NCI-H1436 (cell line): Measurements from ENCODE around the gene FAM200A.
A peak's percentile ranks its signal among the peaks of the same experiment; 100 is the strongest.
"Not testable (repeated sequence)": the region's sequence is repeated elsewhere in the genome, so short reads cannot be mapped to it uniquely, and the experiment has no call there.

Source experiments
- DNase-seq: peaks from one replicate; lab custom pipeline; 2025; lab: John Stamatoyannopoulos, UW

Gene FAM200A

DNA sequence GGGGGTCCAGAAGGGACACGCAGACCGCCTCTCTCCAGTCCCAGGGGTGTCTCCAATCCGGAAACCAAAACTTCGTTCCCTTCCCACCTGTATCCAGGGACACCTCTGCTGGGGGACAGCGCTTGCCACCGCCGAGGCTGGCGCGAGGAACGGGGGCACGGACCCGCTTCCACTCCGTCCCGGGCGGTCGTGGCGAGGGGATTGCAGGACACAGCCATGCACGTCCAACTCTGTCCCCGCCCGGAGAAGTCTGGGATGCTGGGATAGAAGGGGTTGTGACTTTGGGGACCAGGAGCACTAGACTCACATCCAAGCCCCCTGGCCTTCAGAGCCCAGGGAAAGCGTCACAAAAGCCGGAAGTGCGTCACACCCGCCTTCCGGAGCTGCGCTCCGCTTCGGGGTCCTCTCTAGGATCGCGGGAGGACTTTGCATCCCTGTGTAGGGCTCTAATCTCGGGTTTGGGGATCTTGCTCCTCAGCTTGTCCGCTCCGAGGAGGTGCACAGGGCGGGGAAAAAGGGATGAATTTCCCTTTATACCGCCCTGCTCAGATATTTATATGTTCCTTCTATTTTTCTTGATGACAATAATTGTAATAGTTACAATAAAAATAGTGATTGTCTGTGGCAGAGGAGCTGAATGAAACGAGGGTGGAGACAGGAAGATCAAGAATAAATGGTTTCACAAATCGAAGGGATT is at the start of gene FAM200A:
FAM200A (minus strand) TSS at position 348 of the 697 bp plus-strand sequence. CDS start 3,707 bp downstream, outside the sequence.
- peak; percentile 90 for DNase-seq

DNA sequence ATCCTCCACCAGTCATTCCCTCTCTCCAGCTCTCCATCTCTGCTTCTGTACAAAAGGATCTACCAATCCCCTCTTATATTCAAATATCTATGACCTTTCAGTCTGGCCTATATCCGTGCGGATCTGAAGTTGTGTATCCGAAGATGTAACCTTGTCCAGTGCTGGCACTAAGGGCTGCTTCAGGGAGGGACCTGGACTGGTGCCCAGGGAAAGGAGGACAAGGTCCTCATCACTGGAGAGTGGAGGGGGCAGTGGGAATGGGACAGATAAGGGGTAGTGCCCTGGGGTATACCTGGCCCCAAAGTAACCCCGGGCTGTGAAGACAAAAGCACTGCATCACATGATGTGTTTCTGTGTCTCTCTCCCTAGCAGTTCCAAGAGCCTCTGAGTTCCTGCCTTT is 47.9 kb upstream of the FAM200A start:
- no peak for DNase-seq

- no peak for DNase-seq
Observed at GRCh38 chr7:99597762-99598501, 46.0 kb upstream of the FAM200A start, which contains the start of gene TMEM225B. TSS of gene TMEM225B (plus strand) at chr7:99598267. CDS start at chr7:99604389, 6,122 bp downstream.

GRCh38 chr7:99596408-99596955 is 44.6 kb upstream of the FAM200A start:
- no peak for DNase-seq

- DNase-seq, result no peak
Observed at GRCh38 chr7:99594948-99595745, 43.2 kb upstream of the FAM200A start.

DNA sequence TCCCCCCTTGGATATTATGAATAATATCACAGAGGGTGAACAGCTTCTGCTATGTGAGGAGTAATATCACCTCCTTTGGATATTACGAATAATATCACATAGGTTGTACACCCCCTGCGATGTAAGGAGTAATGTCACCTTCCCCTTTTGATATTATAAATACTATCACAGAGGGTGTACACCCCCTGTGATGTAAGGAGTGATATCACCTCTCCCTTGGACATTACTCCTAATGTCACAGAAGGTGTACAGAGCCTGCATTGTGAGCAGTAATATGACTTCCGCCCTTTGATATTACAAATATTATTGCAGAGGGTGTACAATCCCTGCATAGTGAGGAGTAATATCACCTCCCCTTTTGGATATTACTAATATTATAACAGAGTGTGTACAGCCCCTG is 37.0 kb upstream of the FAM200A start:
- DNase-seq, result no peak

DNA sequence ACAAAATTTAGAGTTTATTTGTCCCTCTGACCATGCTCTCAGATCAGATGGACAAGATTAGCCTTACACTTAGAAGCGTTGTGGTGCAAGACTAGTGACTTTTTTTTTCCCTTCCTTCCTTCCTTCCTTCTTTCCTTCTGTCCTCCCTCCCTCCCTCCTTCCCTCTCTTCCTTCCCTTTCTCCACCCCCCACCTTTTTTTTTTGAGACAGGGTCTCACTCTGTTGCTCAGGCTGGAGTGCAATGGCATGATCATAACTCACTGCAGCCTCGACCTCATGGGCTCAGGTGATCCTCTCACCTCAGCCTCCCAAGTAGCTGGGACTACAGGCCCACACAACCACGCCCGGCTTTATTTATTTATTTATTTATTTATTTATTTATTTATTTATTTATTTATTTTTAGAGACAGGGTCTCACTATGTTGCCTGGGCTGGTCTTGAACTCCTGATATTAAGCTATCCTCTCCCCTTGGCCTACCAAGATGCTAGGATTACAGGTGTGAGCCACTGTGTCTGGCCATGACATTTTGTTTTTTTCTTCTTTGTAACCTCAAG is 28.9 kb upstream of the FAM200A start:
- not testable (repeated sequence) for DNase-seq

DNA sequence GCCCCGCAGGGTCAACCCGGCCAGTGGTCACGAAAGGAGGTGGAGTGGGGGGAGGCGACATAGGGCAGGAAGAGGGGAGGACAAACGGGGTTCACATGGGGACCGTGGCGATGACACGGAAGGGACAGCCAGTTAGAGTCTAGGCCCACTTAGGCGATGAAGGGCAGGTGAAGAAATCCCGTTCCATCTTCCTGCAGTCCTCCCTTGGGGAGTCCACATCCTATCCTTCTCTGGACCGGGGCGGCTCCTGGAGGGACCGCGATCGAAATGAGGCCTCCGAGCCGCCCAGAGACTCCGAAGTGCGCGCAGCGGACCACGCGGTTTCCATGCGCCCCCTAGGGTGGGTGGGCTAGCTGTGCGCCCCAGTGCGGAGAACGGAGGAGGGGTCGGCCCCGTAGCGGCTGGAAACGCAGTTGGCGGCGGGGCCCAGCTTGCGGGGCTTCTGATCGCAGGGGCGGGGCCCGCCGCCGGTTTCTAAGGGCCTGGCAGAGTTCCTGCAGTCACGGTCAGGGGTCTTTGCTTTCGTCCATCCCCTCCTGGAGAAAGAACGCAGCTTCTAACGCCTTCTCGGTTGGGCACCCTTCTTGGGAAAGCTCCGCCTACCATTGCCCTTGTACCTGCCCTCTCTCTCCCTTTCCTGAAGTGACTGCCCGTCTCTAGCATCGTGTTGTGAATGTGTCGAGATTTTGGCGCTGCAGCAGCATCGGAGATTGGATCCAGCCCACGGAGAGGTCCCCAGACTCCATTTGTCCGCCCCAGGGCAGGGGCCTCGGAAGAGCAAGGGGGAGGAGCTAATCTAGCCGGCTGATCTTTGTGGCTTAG is 28.3 kb upstream of the FAM200A start:
- DNase-seq, result peak; percentile 52

- no peak for DNase-seq
Observed at GRCh38 chr7:99579281-99579955, 27.5 kb upstream of the FAM200A start.

GRCh38 chr7:99576251-99576650 is 24.3 kb upstream of the FAM200A start:
- no peak for DNase-seq

GRCh38 chr7:99573257-99573656 is 21.3 kb upstream of the FAM200A start:
- no peak for DNase-seq

GRCh38 chr7:99571768-99572167 is 19.9 kb upstream of the FAM200A start:
- no peak for DNase-seq

GRCh38 chr7:99568770-99569169 is 16.9 kb upstream of the FAM200A start:
- DNase-seq, result not testable (repeated sequence)

DNA sequence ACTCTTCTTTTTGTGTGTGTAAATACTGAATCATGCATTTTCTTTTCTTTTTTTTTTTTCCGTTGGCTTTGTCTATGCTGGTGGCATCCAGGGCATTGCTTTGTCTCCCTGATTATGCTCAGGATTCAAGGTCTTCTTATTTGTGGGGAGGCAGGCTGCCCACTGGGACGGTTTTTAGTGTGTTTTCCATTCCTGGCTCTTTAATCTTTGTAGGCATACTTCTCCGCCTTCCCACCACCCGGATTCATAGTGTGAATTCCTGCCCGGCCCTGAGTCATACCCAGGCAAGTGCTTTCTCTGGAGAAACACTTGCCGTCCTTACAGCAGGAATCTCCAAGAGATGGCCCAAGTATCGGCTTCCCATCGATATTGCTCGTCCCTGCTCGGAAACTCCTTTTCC is 11.7 kb upstream of the FAM200A start:
- no peak for DNase-seq

GRCh38 chr7:99562832-99563231 is 10.9 kb upstream of the FAM200A start:
- DNase-seq, result no peak

DNA sequence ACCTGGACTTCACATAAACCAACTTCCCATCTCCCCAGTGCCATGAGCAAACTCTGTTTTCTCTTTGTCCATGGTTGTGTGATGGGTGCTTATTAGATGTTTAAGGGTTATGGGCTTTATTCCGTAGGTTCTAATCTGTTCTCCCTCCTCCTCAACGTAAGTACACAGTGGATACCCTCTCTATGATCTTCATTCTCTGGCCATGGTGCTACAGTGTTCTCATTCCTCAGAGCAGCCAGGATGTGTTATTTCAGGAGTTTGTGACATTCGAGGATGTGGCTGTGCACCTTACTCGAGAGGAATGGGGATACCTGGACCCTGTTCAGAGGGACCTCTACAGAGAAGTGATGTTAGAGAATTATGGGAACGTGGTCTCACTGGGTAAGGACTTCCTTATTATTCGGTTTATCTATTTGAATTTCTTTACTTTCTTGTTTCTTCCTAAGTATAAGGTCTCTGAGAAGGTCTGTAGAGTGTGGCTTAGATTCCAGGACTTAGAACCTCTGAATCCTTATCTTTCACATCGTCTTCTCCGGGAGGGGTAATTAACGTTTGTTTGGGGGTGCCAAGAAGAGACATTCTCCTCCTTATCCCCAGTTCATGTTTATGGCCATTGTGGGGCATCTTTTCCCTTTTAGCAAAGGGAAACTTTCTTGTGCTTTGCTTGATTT is 10.3 kb upstream of the FAM200A start:
- DNase-seq, result no peak

GRCh38 chr7:99561737-99562051 is 9.8 kb upstream of the FAM200A start:
- DNase-seq, result no peak

GRCh38 chr7:99560834-99561736 is 9.2 kb upstream of the FAM200A start:
- DNase-seq, result no peak
